GM19023 (cell line): ENCODE data around the gene SOX1.

ENCODE experiments used
- ATAC-seq: cut with Tn5 transposase; IDR thresholded peaks from one replicate; pipeline ENCODE4 v1.9.1; 2021; ENCODE audit warnings: mild to moderate bottlenecking, moderate library complexity; ENCODE audit not compliant: unreplicated experiment

Gene SOX1

GRCh38 chr13:112067116-112067741 lies at the start of gene SOX1:
Gene SOX1, plus strand, starts transcription at chr13:112067149. Its CDS starts 510 bp downstream, at chr13:112067659.
- no peak for ATAC-seq

- no peak for ATAC-seq
Measured at GRCh38 chr13:112024577-112024976, 42.4 kb upstream of the SOX1 start.

GRCh38 chr13:112027250-112027649 lies 39.7 kb upstream of the SOX1 start:
- no peak for ATAC-seq

- ATAC-seq, result no peak
Measured at GRCh38 chr13:112028481-112028880, 38.5 kb upstream of the SOX1 start.

- ATAC-seq, result no peak
Measured at GRCh38 chr13:112029143-112029542, 37.8 kb upstream of the SOX1 start.

GRCh38 chr13:112032186-112032993 lies 34.6 kb upstream of the SOX1 start:
- ATAC-seq, result no peak

- no peak for ATAC-seq
Measured at GRCh38 chr13:112034231-112034630, 32.7 kb upstream of the SOX1 start.

GRCh38 chr13:112034846-112035245 lies 32.1 kb upstream of the SOX1 start:
- ATAC-seq, result no peak

GRCh38 chr13:112042496-112042895 lies 24.5 kb upstream of the SOX1 start:
- ATAC-seq, result no peak

- no peak for ATAC-seq
Measured at GRCh38 chr13:112052213-112052612, 14.7 kb upstream of the SOX1 start.

- ATAC-seq, result no peak
Measured at GRCh38 chr13:112053167-112053743, 13.7 kb upstream of the SOX1 start.

- no peak for ATAC-seq
Measured at GRCh38 chr13:112053744-112054615, 13.0 kb upstream of the SOX1 start.

- no peak for ATAC-seq
Measured at GRCh38 chr13:112054616-112055015, 12.3 kb upstream of the SOX1 start.

- ATAC-seq, result no peak
Measured at GRCh38 chr13:112055036-112055914, 11.7 kb upstream of the SOX1 start.

- no peak for ATAC-seq
Measured at GRCh38 chr13:112055915-112056269, 11.1 kb upstream of the SOX1 start.

- ATAC-seq, result no peak
Measured at GRCh38 chr13:112056284-112056727, 10.6 kb upstream of the SOX1 start.

GRCh38 chr13:112056739-112057438 lies 10.1 kb upstream of the SOX1 start:
- ATAC-seq, result no peak

- ATAC-seq, result no peak
Measured at GRCh38 chr13:112057439-112057735, 9.6 kb upstream of the SOX1 start.

GRCh38 chr13:112057736-112058518 lies 9.0 kb upstream of the SOX1 start:
- ATAC-seq, result no peak
